HepG2 (cell line): ENCODE measurements around the gene ADARB1. TPM values are rescaled to one million over a fixed set of nuclear protein-coding genes. Genes with fewer than 3 reads are reported as not detected.

ENCODE experiments used
- CENPX ChIP-seq: sonication (generic); formaldehyde crosslinking; IDR thresholded peaks from 2 replicates; pipeline ENCODE4 v1.9.0; 2021; ENCODE audit warnings: mild to moderate bottlenecking, missing genetic modification reagents, moderate library complexity
- PHF20 ChIP-seq: sonication (generic); formaldehyde crosslinking; IDR thresholded peaks from 2 replicates; pipeline ENCODE4 v1.5.0; 2020; ENCODE audit warnings: mild to moderate bottlenecking, missing genetic modification reagents
- RXRB ChIP-seq: IDR thresholded peaks from 2 replicates; pipeline ENCODE4 v1.6.1; 2016; ENCODE audit warnings: borderline replicate concordance, missing genetic modification reagents, missing compliant biosample characterization
- polyA plus RNA-seq, 8 experiments: library from polyadenylated mRNA; depleted of rRNA in 3 of 8; stranded (reverse) in 7 of 8; unstranded in 1 of 8; fragments of >200 nt; fragmentation: Illumina TruSeq in 4 of 8; extraction: Trizol in 4 of 8; gene quantifications; 2 replicates each; pipeline versions ENCODE4 v1.2.1 to v1.2.3, GENCODE V29; 2011 to 2016; ENCODE audit warnings: low read depth in 4 of 8, missing spikeins in 1 of 8, mixed read lengths in 1 of 8; ENCODE audit not compliant: insufficient read depth in 1 of 8
- total RNA-seq, 5 experiments: library from RNA; depleted of rRNA; stranded (reverse); fragments of >200 nt; fragmentation: Illumina TruSeq; extraction: Trizol; gene quantifications; 2 replicates each; pipeline ENCODE4 v1.2.3, GENCODE V29; 2016; ENCODE audit warnings: low read depth in 1 of 5
- TF ChIP-seq, protein P1 (sequence below), 2 experiments: fragments of 450-650 bp in 1 of 2; sonication (generic) in 1 of 2; formaldehyde crosslinking in 1 of 2; IDR thresholded peaks; 2 replicates each; pipeline versions ENCODE4 v1.6.1 to v1.8.0; 2016 to 2022; ENCODE audit warnings: antibody characterized with exemption in 1 of 2, mild to moderate bottlenecking in 1 of 2, missing genetic modification reagents in 1 of 2

ADARB1 gene
- total and polyA plus RNA-seq, 2 of the 13 experiments (the other 11 are each of a cell fraction or from before 2014, with no cell fraction given), result 6.6 to 10.0 TPM

DNA sequence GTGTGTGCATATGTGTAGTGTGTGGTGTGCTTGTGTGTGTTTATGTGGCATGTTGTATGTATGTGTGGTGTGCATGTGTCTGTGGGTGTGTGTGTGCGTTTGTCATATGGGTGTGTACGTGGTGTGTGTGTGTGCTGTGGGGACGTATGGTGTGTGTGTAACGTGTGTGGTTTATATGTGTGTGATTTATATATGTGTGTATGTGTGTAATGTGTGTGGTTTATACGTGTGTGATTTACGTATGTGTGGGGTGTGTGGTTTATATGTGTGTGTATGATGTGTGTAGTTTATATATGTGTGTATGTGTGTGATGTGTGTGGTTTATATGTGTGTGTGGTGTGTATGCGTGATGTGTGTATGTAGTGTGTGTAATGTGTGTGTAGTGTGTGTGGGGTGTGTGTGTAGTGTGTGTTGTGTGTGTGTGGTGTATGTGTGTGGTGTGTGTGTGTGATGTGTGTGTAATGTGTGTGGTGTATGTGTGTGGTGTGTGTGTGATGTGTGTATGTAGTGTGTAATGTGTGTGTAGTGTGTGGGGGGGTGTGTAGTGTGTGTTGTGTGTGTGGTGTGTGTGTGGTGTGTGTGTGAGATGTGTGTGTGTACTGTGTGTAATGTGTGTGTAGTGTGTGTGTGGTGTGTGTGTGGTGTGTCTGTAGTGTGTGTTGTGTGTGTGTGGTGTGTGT is 32.3 kb upstream of the ADARB1 start (continued):
- TF ChIP-seq, protein P1, sequence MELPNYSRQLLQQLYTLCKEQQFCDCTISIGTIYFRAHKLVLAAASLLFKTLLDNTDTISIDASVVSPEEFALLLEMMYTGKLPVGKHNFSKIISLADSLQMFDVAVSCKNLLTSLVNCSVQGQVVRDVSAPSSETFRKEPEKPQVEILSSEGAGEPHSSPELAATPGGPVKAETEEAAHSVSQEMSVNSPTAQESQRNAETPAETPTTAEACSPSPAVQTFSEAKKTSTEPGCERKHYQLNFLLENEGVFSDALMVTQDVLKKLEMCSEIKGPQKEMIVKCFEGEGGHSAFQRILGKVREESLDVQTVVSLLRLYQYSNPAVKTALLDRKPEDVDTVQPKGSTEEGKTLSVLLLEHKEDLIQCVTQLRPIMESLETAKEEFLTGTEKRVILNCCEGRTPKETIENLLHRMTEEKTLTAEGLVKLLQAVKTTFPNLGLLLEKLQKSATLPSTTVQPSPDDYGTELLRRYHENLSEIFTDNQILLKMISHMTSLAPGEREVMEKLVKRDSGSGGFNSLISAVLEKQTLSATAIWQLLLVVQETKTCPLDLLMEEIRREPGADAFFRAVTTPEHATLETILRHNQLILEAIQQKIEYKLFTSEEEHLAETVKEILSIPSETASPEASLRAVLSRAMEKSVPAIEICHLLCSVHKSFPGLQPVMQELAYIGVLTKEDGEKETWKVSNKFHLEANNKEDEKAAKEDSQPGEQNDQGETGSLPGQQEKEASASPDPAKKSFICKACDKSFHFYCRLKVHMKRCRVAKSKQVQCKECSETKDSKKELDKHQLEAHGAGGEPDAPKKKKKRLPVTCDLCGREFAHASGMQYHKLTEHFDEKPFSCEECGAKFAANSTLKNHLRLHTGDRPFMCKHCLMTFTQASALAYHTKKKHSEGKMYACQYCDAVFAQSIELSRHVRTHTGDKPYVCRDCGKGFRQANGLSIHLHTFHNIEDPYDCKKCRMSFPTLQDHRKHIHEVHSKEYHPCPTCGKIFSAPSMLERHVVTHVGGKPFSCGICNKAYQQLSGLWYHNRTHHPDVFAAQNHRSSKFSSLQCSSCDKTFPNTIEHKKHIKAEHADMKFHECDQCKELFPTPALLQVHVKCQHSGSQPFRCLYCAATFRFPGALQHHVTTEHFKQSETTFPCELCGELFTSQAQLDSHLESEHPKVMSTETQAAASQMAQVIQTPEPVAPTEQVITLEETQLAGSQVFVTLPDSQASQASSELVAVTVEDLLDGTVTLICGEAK (IDR thresholded peaks at IDR 0.05), result peak; percentile 5; the same call in 1 of the 2 replicates
- TF ChIP-seq, protein P1 (CRISPR knock-in tag; IDR thresholded peaks at IDR 0.05), result no peak
- TF ChIP-seq CENPX (CRISPR knock-in tag), result no peak
- TF ChIP-seq RXRB (CRISPR knock-in tag), result no peak
- TF ChIP-seq PHF20 (CRISPR knock-in tag), result no peak
- TF ChIP-seq, all 625 proteins: peak for 3
